Tibial artery (tissue), 4 donors: ENCODE results near the gene PHC3.

Experiments used
- DNase-seq, 2 donors: peaks; one replicate each; pipeline ENCODE4 v3.0.0-alpha.2; 2019
- H3K27ac ChIP-seq, 2 donors: fragments of 200-600 bp; sonication (generic) in 1 of 2; 1 replicate in 1 of 2; 2 replicates in 1 of 2; pipeline ENCODE4 v1.5.1; 2018 to 2019; ENCODE audit warnings: mild to moderate bottlenecking in 1 of 2
- H3K27me3 ChIP-seq, 2 donors: fragments of 200-600 bp; sonication (generic) in 1 of 2; one replicate each; pipeline versions ENCODE4 v1.5.1 to v1.6.0; 2016 to 2019
- H3K36me3 ChIP-seq, 3 donors: fragments of 200-600 bp; sonication (generic) in 2 of 3; one replicate each; pipeline ENCODE4 v1.5.1; 2016 to 2019; ENCODE audit warnings: mild to moderate bottlenecking in 2 of 3
- H3K4me1 ChIP-seq, 4 donors: fragments of 200-600 bp; sonication (generic) in 2 of 4; 1 replicate in 3 of 4; 2 replicates in 1 of 4; pipeline ENCODE4 v1.5.1; 2016 to 2019
- H3K4me3 ChIP-seq, 2 donors: fragments of 200-600 bp; sonication (generic) in 1 of 2; 1 replicate in 1 of 2; 2 replicates in 1 of 2; pipeline ENCODE4 v1.5.1; 2018 to 2019; ENCODE audit warnings: mild to moderate bottlenecking in 2 of 2
- H3K9me3 ChIP-seq, 3 donors: fragments of 200-600 bp; sonication (generic) in 1 of 3; one replicate each; pipeline ENCODE4 v1.5.1; 2016 to 2019
- CTCF ChIP-seq, 2 experiments: fragments of 200-600 bp in 1 of 2; fragments of 450-650 bp in 1 of 2; IDR thresholded peaks; one replicate each; pipeline ENCODE4 v1.5.1; 2017 to 2019; ENCODE audit warnings: antibody characterized with exemption in 2 of 2, mild to moderate bottlenecking in 1 of 2, moderate library complexity in 1 of 2
- intact Hi-C: fragments of 100-400 bp; cut with DNase I; formaldehyde crosslinking; loops from one replicate; pipeline ENCODE4 v1.15.0; 2023; ENCODE audit warnings: low total_unique reads

The PHC3 gene

GRCh38 chr3:170109579-170110293 is 71.8 kb downstream of the PHC3 start:
- Histone ChIP-seq H3K27ac (no peak overlapping the region), H3K27me3 (no peaks in the 10 kb centered on the region), H3K4me3 (no peak overlapping the region), H3K9me3 (no peaks in the 10 kb centered on the region), H3K4me1 (no peaks in the 10 kb centered on the region), H3K36me3 (peaks cover 22 to 68% (median 41%) of the 10 kb centered on the region in 3 donors)
- intact Hi-C loops, result loop anchor here (10.0 kb wide), 1 partner anchor 125 kb away; no protein-coding TSS in a partner anchor
- DNase-seq, result no peak
- no peak for TF ChIP-seq CTCF (IDR thresholded peaks at IDR 0.05)

GRCh38 chr3:170108955-170109354 is 72.6 kb downstream of the PHC3 start:
- no peaks in the 10 kb centered on the region for H3K27me3 ChIP-seq
- TF ChIP-seq CTCF (IDR thresholded peaks at IDR 0.05), result no peak
- no peak overlapping the region for H3K4me3 ChIP-seq
- H3K36me3 ChIP-seq, result peaks cover 23 to 68% (median 43%) of the 10 kb centered on the region in 3 donors
- no peak for DNase-seq
- intact Hi-C loops, result loop anchor here (10.0 kb wide), 1 partner anchor 124 kb away; no protein-coding TSS in a partner anchor
- no peaks in the 10 kb centered on the region for H3K4me1 ChIP-seq
- H3K9me3 ChIP-seq, result no peaks in the 10 kb centered on the region
- no peak overlapping the region for H3K27ac ChIP-seq

- Histone ChIP-seq H3K9me3 (no peaks in the 10 kb centered on the region), H3K4me3 (no peak overlapping the region), H3K27ac (no peak overlapping the region), H3K4me1 (no peaks in the 10 kb centered on the region), H3K27me3 (no peaks in the 10 kb centered on the region), H3K36me3 (peaks cover 19 to 68% (median 46%) of the 10 kb centered on the region in 3 donors)
- DNase-seq, result no peak
- TF ChIP-seq CTCF (IDR thresholded peaks at IDR 0.05), result no peak
- intact Hi-C loops, result loop anchor here (10.0 kb wide), 1 partner anchor 123 kb away; no protein-coding TSS in a partner anchor
Measured at GRCh38 chr3:170107941-170108340, 73.6 kb downstream of the PHC3 start.

GRCh38 chr3:170102431-170102830 is 79.1 kb downstream of the PHC3 start:
- no peak overlapping the region for H3K27ac ChIP-seq
- no peaks in the 10 kb centered on the region for H3K27me3 ChIP-seq
- H3K9me3 ChIP-seq, result no peaks in the 10 kb centered on the region
- H3K36me3 ChIP-seq, result peaks cover 46 to 88% (median 67%) of the 10 kb centered on the region in 3 donors
- no peak for DNase-seq
- intact Hi-C loops, result loop anchor here (10.0 kb wide), 1 partner anchor 118 kb away; no protein-coding TSS in a partner anchor
- H3K4me1 ChIP-seq, result no peaks in the 10 kb centered on the region
- TF ChIP-seq CTCF (IDR thresholded peaks at IDR 0.05), result no peak
- no peak overlapping the region for H3K4me3 ChIP-seq

GRCh38 chr3:170100944-170101343 is 80.6 kb downstream of the PHC3 start:
- TF ChIP-seq CTCF (IDR thresholded peaks at IDR 0.05), result no peak
- intact Hi-C loops, result loop anchor here (10.0 kb wide), 1 partner anchor 116 kb away; no protein-coding TSS in a partner anchor
- Histone ChIP-seq H3K4me3 (no peak overlapping the region), H3K27me3 (no peaks in the 10 kb centered on the region), H3K27ac (no peak overlapping the region), H3K36me3 (peaks cover 60 to 90% (median 75%) of the 10 kb centered on the region in 3 donors), H3K4me1 (no peaks in the 10 kb centered on the region), H3K9me3 (no peaks in the 10 kb centered on the region)
- DNase-seq, result no peak
